Uterus (tissue), 2 donors: Measurements from ENCODE around the gene GNG7.
"Not testable (repeated sequence)": the region's sequence is repeated elsewhere in the genome, so short reads cannot be mapped to it uniquely, and the experiment has no call there.

Experiments used
- CTCF ChIP-seq, 4 experiments: fragments of 200-600 bp in 2 of 4; fragments of 450-650 bp in 2 of 4; sonication (generic) in 2 of 4; IDR thresholded peaks; one replicate each; pipeline ENCODE4 v1.5.1; 2016 to 2019; ENCODE audit warnings: antibody characterized with exemption in 4 of 4, mild to moderate bottlenecking in 2 of 4, moderate library complexity in 1 of 4
- POLR2A ChIP-seq, 2 donors: fragments of 450-650 bp; IDR thresholded peaks; one replicate each; pipeline ENCODE4 v1.6.1; 2016; ENCODE audit warnings: antibody characterized with exemption in 2 of 2, mild to moderate bottlenecking in 1 of 2, moderate library complexity in 1 of 2

DNA sequence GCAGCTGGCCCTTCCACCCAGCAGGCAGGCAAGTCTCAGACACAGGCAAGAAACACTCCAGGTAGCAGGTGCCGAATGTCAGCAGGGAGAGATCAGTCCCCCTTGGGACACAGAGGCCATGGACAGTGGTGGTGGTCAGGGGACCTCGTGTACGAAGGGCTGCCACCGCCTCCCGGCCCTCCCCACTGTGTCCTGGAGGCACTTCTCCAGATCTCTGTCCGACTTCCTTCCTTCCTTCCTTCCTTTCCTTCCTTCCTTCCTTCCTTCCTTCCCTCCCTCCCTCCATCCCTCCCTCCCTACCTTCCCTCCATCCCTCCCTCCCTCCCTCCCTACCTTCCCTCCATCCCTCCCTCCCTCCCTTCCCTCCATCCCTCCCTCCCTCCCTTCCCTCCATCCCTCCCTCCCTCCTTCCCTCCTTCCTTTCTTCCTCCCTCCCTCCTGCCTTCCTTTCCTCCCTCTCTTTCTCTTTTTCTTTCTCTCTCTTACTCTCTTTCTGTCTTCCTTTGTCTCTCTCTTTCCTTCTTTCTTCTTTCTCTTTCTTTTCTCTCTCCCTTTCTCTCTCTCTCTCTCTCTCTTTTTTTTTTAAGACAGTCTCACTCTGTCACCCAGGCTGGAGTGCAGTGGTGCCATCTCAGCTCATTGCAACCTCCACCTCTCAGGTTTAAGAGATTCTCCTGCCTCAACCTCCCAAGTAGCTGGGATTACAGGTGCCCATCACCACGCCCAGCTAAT, 51.3 kb downstream of the GNG7 start:
- not testable (repeated sequence) for TF ChIP-seq POLR2A, CTCF (IDR thresholded peaks at IDR 0.05)
